Right ventricle myocardium superior (tissue), 1 donor: ENCODE results near the gene RHBDD2. TPM values are rescaled to one million over a fixed set of nuclear protein-coding genes. Genes with fewer than 3 reads are reported as not detected.
"Not testable (repeated sequence)": the region's sequence is repeated elsewhere in the genome, so short reads cannot be mapped to it uniquely, and the experiment has no call there.

Experiments
- ATAC-seq: fragments of 200-7000 bp; cut with Tn5 transposase; one replicate; pipeline ENCODE4 v1.9.1; 2020; ENCODE audit warnings: mild to moderate bottlenecking; ENCODE audit not compliant: poor library complexity
- DNase-seq: peaks from one replicate; pipeline ENCODE4 v3.0.0-alpha.2; 2020
- intact Hi-C: fragments of 100-400 bp; cut with DNase I; formaldehyde crosslinking; loops from one replicate; pipeline ENCODE4 v1.11.2; 2022
- total RNA-seq: library from RNA; stranded (reverse); fragmentation: NEBNext Ultra II Directional; extraction: Animal tissue kit (Norgen Biotek cat#: 25700); gene quantifications from one replicate; pipeline ENCODE4 v1.2.1, GENCODE V29; 2021
- donor health status: DM: no; HTN: yes; CAD: no; lungs with severe emphysema.

Gene RHBDD2
- total RNA-seq, 1 donor from 2014 or later = 16.3 TPM

GRCh38 chr7:75861636-75862035, 17.2 kb upstream of the RHBDD2 start:
- intact Hi-C loops = no loop called here
- DNase-seq = no peak
- peak; percentile 80 for ATAC-seq

- DNase-seq, ATAC-seq, intact Hi-C loops: not testable (repeated sequence)
These were observed 14.6 kb upstream of the RHBDD2 start for GRCh38 chr7:75864251-75864650.

- ATAC-seq = peak; percentile 14
These were observed 12.7 kb upstream of the RHBDD2 start for GRCh38 chr7:75866114-75866488.

GRCh38 chr7:75866489-75867389, 12.1 kb upstream of the RHBDD2 start:
- peak; percentile 67 for DNase-seq
- intact Hi-C loops = loop anchor here (1.0 kb wide), 1 partner anchor 154 kb away; no protein-coding TSS in a partner anchor
- peak; percentile 92 for ATAC-seq

More at GRCh38 chr7:75866114-75866488, 12.7 kb upstream of the RHBDD2 start:
- DNase-seq = no peak
- intact Hi-C loops = loop anchor here (1.0 kb wide), 1 partner anchor 154 kb away; no protein-coding TSS in a partner anchor

GRCh38 chr7:75867390-75867717, 11.5 kb upstream of the RHBDD2 start:
- ATAC-seq (no peak), DNase-seq (no peak)
- intact Hi-C loops = no loop called here

- ATAC-seq = no peak
- intact Hi-C loops = no loop called here
- DNase-seq = no peak
These were observed 10.7 kb upstream of the RHBDD2 start for GRCh38 chr7:75868153-75868552.

- intact Hi-C loops = no loop called here
- ATAC-seq (no peak), DNase-seq (no peak)
These were observed 9.0 kb upstream of the RHBDD2 start for GRCh38 chr7:75869776-75870379.

- intact Hi-C loops = no loop called here
- DNase-seq = no peak
- ATAC-seq = no peak
These were observed 8.2 kb upstream of the RHBDD2 start for GRCh38 chr7:75870557-75871161.

GRCh38 chr7:75872073-75872782, 6.6 kb upstream of the RHBDD2 start:
- DNase-seq (no peak), ATAC-seq (peak; percentile 58)
- intact Hi-C loops = no loop called here

- ATAC-seq, intact Hi-C loops, DNase-seq: not testable (repeated sequence)
These were observed 4.7 kb upstream of the RHBDD2 start for GRCh38 chr7:75874180-75874579.

GRCh38 chr7:75875113-75876080, 3.4 kb upstream of the RHBDD2 start:
- intact Hi-C loops = loop anchor here (5.0 kb wide), 1 partner anchor 37 kb away; no protein-coding TSS in a partner anchor
- ATAC-seq = no peak
- no peak for DNase-seq

GRCh38 chr7:75876126-75876881, 2.5 kb upstream of the RHBDD2 start:
- ATAC-seq (no peak), DNase-seq (no peak)
- intact Hi-C loops = loop anchor here (5.0 kb wide), 1 partner anchor 36 kb away; no protein-coding TSS in a partner anchor

- intact Hi-C loops = loop anchor here (5.0 kb wide), 1 partner anchor 34 kb away; no protein-coding TSS in a partner anchor
- ATAC-seq = peak; percentile 13
- DNase-seq = no peak
These were observed 494 bp upstream of the RHBDD2 start for GRCh38 chr7:75878312-75878768.

- intact Hi-C loops = loop anchor here (5.0 kb wide), 1 partner anchor 33 kb away; no protein-coding TSS in a partner anchor
- no peak for ATAC-seq
- DNase-seq = no peak
These were observed 944 bp downstream of the RHBDD2 start for GRCh38 chr7:75879771-75880184.

GRCh38 chr7:75880242-75880641, 1.4 kb downstream of the RHBDD2 start:
- DNase-seq = no peak
- intact Hi-C loops = no loop called here
- ATAC-seq = no peak

GRCh38 chr7:75881436-75882095, 2.7 kb downstream of the RHBDD2 start:
- intact Hi-C loops = no loop called here
- ATAC-seq (no peak), DNase-seq (no peak)
